Skin epidermis (tissue), 12 donors: ENCODE measurements around the gene SORBS1.

Experiments used
- H3K27ac ChIP-seq, 21 experiments: fragments of 200-600 bp; sonication (generic) in 11 of 21; one replicate each; pipeline ENCODE4 v1.5.0; 2020; ENCODE audit warnings: mild to moderate bottlenecking in 3 of 21, inconsistent platforms in 2 of 21, moderate library complexity in 2 of 21
- H3K4me3 ChIP-seq, 7 experiments: fragments of 200-600 bp; sonication (generic) in 2 of 7; one replicate each; pipeline ENCODE4 v1.5.0; 2020; ENCODE audit warnings: inconsistent platforms in 2 of 7, mild to moderate bottlenecking in 2 of 7, moderate library complexity in 1 of 7

The SORBS1 gene

GRCh38 chr10:95561177-95561863, at the start of gene SORBS1:
Gene SORBS1 (minus strand): TSS chr10:95561371. CDS start chr10:95441135, 120,236 bp downstream.
- Histone ChIP-seq H3K27ac (peak within 1 kb of the TSS in 17 of 21 experiments; percentile 31 to 91 (median 60)), H3K4me3 (peak within 1 kb of the TSS; percentile 51 to 93 (median 82))

GRCh38 chr10:95610727-95611126, 49.6 kb upstream of the SORBS1 start:
- Histone ChIP-seq H3K27ac (no peak overlapping the region), H3K4me3 (no peak overlapping the region)

- Histone ChIP-seq H3K27ac (no peak overlapping the region), H3K4me3 (no peak overlapping the region)
Measured at GRCh38 chr10:95606922-95607321, 45.8 kb upstream of the SORBS1 start.

- Histone ChIP-seq H3K4me3 (no peak overlapping the region), H3K27ac (peak overlapping the region in 3 of 21 experiments; percentile 6 to 69 (median 25))
Measured at GRCh38 chr10:95605163-95605562, 44.0 kb upstream of the SORBS1 start.

GRCh38 chr10:95604630-95605029, 43.5 kb upstream of the SORBS1 start:
- Histone ChIP-seq H3K27ac (peak overlapping the region in 2 of 21 experiments; percentile 25 to 69), H3K4me3 (no peak overlapping the region)

- Histone ChIP-seq H3K4me3 (no peak overlapping the region), H3K27ac (no peak overlapping the region)
Measured at GRCh38 chr10:95602382-95602781, 41.2 kb upstream of the SORBS1 start.

GRCh38 chr10:95601116-95601719, 40.0 kb upstream of the SORBS1 start:
- Histone ChIP-seq H3K4me3 (no peak overlapping the region), H3K27ac (no peak overlapping the region)

- H3K27ac ChIP-seq: no peak overlapping the region
- H3K4me3 ChIP-seq: no peak overlapping the region
Measured at GRCh38 chr10:95600158-95600557, 39.0 kb upstream of the SORBS1 start.

GRCh38 chr10:95597788-95598187, 36.6 kb upstream of the SORBS1 start:
- Histone ChIP-seq H3K4me3 (no peak overlapping the region), H3K27ac (no peak overlapping the region)

GRCh38 chr10:95588025-95588424, 26.9 kb upstream of the SORBS1 start:
- H3K27ac ChIP-seq: no peak overlapping the region
- H3K4me3 ChIP-seq: no peak overlapping the region

- no peak overlapping the region for H3K27ac ChIP-seq
Measured at GRCh38 chr10:95579835-95580535, 18.8 kb upstream of the SORBS1 start.

GRCh38 chr10:95579292-95579691, 18.1 kb upstream of the SORBS1 start:
- H3K4me3 ChIP-seq: no peak overlapping the region
- H3K27ac ChIP-seq: no peak overlapping the region

More at GRCh38 chr10:95579835-95580535, 18.8 kb upstream of the SORBS1 start:
- no peak overlapping the region for H3K4me3 ChIP-seq

GRCh38 chr10:95578619-95579018, 17.4 kb upstream of the SORBS1 start:
- Histone ChIP-seq H3K4me3 (no peak overlapping the region), H3K27ac (no peak overlapping the region)

GRCh38 chr10:95574649-95575365, 13.6 kb upstream of the SORBS1 start:
- H3K27ac ChIP-seq: no peak overlapping the region
- H3K4me3 ChIP-seq: no peak overlapping the region

GRCh38 chr10:95573964-95574604, 12.9 kb upstream of the SORBS1 start:
- H3K4me3 ChIP-seq: no peak overlapping the region

GRCh38 chr10:95573527-95573926, 12.4 kb upstream of the SORBS1 start:
- no peak overlapping the region for H3K4me3 ChIP-seq
- H3K27ac ChIP-seq: no peak overlapping the region

More at GRCh38 chr10:95573964-95574604, 12.9 kb upstream of the SORBS1 start:
- no peak overlapping the region for H3K27ac ChIP-seq

- no peak overlapping the region for H3K4me3 ChIP-seq
- peak overlapping the region in 1 of 21 experiments; percentile 38 for H3K27ac ChIP-seq
Measured at GRCh38 chr10:95572131-95572820, 11.1 kb upstream of the SORBS1 start.

GRCh38 chr10:95571390-95571789, 10.2 kb upstream of the SORBS1 start:
- no peak overlapping the region for H3K27ac ChIP-seq
- no peak overlapping the region for H3K4me3 ChIP-seq

- H3K4me3 ChIP-seq: no peak overlapping the region
- no peak overlapping the region for H3K27ac ChIP-seq
Measured at GRCh38 chr10:95569368-95569767, 8.2 kb upstream of the SORBS1 start.
